NCI-H748 treated with DMSO at 0.1 percent for 48 hours (cell line): ENCODE results near the gene GRIA3.
"Not testable (repeated sequence)": the region's sequence is repeated elsewhere in the genome, so short reads cannot be mapped to it uniquely, and the experiment has no call there.

Source experiments
- DNase-seq: peaks from one replicate; lab custom pipeline; 2025; lab: John Stamatoyannopoulos, UW

GRIA3 gene

GRCh38 chrX:123350226-123350625 lies 166.1 kb downstream of the GRIA3 start:
- DNase-seq: no peak

GRCh38 chrX:123357941-123358340 lies 173.9 kb downstream of the GRIA3 start:
- DNase-seq: no peak

- DNase-seq: no peak
Observed at GRCh38 chrX:123358457-123358856, 174.4 kb downstream of the GRIA3 start.

GRCh38 chrX:123361371-123361770 lies 177.3 kb downstream of the GRIA3 start:
- no peak for DNase-seq

- DNase-seq: not testable (repeated sequence)
Observed at GRCh38 chrX:123386196-123386595, 202.1 kb downstream of the GRIA3 start.

- DNase-seq: no peak
Observed at GRCh38 chrX:123392921-123393320, 208.8 kb downstream of the GRIA3 start.

GRCh38 chrX:123399709-123400108 lies 215.6 kb downstream of the GRIA3 start:
- DNase-seq: no peak

- no peak for DNase-seq
Observed at GRCh38 chrX:123405231-123405630, 221.2 kb downstream of the GRIA3 start.

GRCh38 chrX:123408821-123409737 lies 225.0 kb downstream of the GRIA3 start:
- DNase-seq: no peak

GRCh38 chrX:123422875-123423274 lies 238.8 kb downstream of the GRIA3 start:
- DNase-seq: peak; percentile 9

- no peak for DNase-seq
Observed at GRCh38 chrX:123424546-123424945, 240.5 kb downstream of the GRIA3 start.

GRCh38 chrX:123425471-123425870 lies 241.4 kb downstream of the GRIA3 start:
- DNase-seq: no peak

GRCh38 chrX:123425904-123426303 lies 241.8 kb downstream of the GRIA3 start:
- no peak for DNase-seq

- DNase-seq: no peak
Observed at GRCh38 chrX:123432361-123433150, 248.5 kb downstream of the GRIA3 start.

- DNase-seq: no peak
Observed at GRCh38 chrX:123436512-123437136, 252.5 kb downstream of the GRIA3 start.

- DNase-seq: not testable (repeated sequence)
Observed at GRCh38 chrX:123439926-123440325, 255.8 kb downstream of the GRIA3 start.

- DNase-seq: no peak
Observed at GRCh38 chrX:123442764-123443163, 258.7 kb downstream of the GRIA3 start.

GRCh38 chrX:123447506-123447905 lies 263.4 kb downstream of the GRIA3 start:
- no peak for DNase-seq

GRCh38 chrX:123449335-123449734 lies 265.3 kb downstream of the GRIA3 start:
- DNase-seq: no peak

- DNase-seq: no peak
Observed at GRCh38 chrX:123450222-123450621, 266.1 kb downstream of the GRIA3 start.

GRCh38 chrX:123454712-123455431 lies 270.8 kb downstream of the GRIA3 start:
- DNase-seq: no peak

GRCh38 chrX:123455693-123456092 lies 271.6 kb downstream of the GRIA3 start:
- no peak for DNase-seq
